ENCODE data around the gene MEA1.
"Not testable (repeated sequence)": the region's sequence is repeated elsewhere in the genome, so short reads cannot be mapped to it uniquely, and the experiment has no call there.

MEA1 gene

DNA sequence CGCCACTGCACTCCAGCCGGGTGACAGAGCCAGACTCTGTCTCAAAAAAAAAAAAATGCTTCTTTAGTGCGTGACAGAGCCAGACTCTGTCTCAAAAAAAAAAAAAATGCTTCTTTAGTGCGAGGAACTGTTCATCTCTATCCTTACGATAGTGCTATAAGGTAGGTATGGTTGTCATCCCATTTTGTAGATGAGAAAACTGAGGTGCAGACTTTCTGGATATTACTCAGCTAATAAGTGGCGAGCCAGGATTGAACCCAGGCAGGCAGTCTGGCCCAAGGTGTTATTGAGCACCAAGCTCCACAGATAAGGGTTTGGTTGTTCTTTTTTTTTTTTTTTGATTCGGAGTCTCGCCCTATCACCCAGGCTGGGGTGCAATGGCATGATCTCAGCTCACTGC is 11.9 kb downstream of the MEA1 start:
- Histone ChIP-seq H3K36me3 (ENCODE audit: control insufficient read depth, low read depth, low read length) (peaks cover 5% of the 10 kb centered on the region), H3K4me1 (ENCODE audit: control insufficient read depth, low read depth, low read length) (no peaks in the 10 kb centered on the region), H3K9ac (ENCODE audit: low read length) (no peak overlapping the region), H3K4me3 (ENCODE audit: low read length) (no peak overlapping the region), H3K27me3 (ENCODE audit: control insufficient read depth, insufficient read depth, low read length) (no peaks in the 10 kb centered on the region), H3K27ac (ENCODE audit: low read length) (no peak overlapping the region), H3K9me3 (ENCODE audit: control insufficient read depth, low read depth, low read length) (no peaks in the 10 kb centered on the region)

DNA sequence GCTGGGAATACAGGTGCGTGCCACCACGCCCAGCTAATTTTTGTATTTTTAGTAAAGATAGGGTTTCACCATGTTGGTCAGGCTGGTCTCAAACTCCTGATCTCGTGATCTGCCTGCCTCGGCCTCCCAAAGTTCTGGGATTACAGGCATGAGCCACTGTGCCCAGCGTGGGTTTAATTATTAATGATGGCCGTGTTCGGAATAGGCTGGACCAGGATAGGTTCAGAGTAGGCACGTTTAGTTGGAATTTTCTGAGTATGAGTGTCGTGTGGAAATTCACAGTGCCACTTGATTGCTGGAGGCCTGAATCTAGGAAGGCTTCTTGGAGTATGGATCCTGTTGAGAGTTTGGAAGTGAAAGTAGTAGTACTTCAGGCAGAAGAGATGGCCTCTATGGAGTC is 15.5 kb downstream of the MEA1 start:
- not testable (repeated sequence) for H3K9me3 ChIP-seq (ENCODE audit: control insufficient read depth, low read depth, low read length); H3K27ac ChIP-seq (ENCODE audit: low read length); H3K4me3 ChIP-seq (ENCODE audit: low read length); H3K27me3 ChIP-seq (ENCODE audit: control insufficient read depth, insufficient read depth, low read length); H3K36me3 ChIP-seq (ENCODE audit: control insufficient read depth, low read depth, low read length); H3K9ac ChIP-seq (ENCODE audit: low read length); H3K4me1 ChIP-seq (ENCODE audit: control insufficient read depth, low read depth, low read length)

DNA sequence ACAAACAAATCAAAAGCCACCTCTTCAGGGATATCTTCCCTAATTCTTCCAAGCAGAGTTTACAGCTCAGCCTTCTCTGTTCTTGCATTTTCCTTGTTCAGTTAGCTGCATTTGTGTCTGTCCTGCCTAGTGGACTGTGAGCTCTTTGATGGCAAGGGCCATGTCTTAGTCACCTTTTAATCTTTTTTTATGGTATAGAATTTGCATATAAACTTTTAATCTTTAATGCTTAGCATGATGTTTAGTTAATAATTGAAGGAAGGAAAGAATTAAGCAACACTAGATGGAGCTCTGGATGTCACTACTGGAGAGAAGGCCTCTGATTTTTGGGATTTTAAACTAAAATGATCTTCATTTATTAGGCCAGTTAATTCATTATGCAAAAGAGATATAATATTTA is 17.2 kb downstream of the MEA1 start:
- no peak overlapping the region for H3K27ac ChIP-seq (ENCODE audit: low read length)
- no peak overlapping the region for H3K9ac ChIP-seq (ENCODE audit: low read length)
- no peak overlapping the region for H3K4me3 ChIP-seq (ENCODE audit: low read length)
- H3K36me3 ChIP-seq (ENCODE audit: control insufficient read depth, low read depth, low read length) = peaks cover 3% of the 10 kb centered on the region
- H3K9me3 ChIP-seq (ENCODE audit: control insufficient read depth, low read depth, low read length) = no peaks in the 10 kb centered on the region
- H3K27me3 ChIP-seq (ENCODE audit: control insufficient read depth, insufficient read depth, low read length) = no peaks in the 10 kb centered on the region
- no peaks in the 10 kb centered on the region for H3K4me1 ChIP-seq (ENCODE audit: control insufficient read depth, low read depth, low read length)

DNA sequence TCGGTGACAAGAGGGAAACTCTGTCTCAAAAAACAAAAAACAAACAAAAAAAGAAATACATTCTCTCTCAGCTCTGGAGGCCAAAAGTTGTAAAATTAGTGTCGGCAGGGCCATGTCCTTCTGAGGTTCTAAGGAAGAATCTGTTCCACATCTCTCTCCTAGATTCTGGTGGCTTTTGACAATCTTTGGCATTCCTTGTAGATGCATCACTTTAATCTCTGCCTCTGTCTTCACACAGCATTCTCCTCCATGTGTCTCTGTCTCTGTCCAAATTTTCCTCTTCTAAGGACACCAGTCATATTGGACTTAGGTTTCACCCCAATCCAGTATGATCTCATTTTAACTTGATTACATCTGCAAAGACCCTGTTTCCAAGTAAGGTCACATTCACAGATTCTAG is 20.3 kb downstream of the MEA1 start:
- peaks cover 18% of the 10 kb centered on the region for H3K36me3 ChIP-seq (ENCODE audit: control insufficient read depth, low read depth, low read length)
- H3K27me3 ChIP-seq (ENCODE audit: control insufficient read depth, insufficient read depth, low read length) = no peaks in the 10 kb centered on the region
- H3K4me1 ChIP-seq (ENCODE audit: control insufficient read depth, low read depth, low read length) = no peaks in the 10 kb centered on the region
- no peak overlapping the region for H3K4me3 ChIP-seq (ENCODE audit: low read length)
- no peak overlapping the region for H3K27ac ChIP-seq (ENCODE audit: low read length)
- no peaks in the 10 kb centered on the region for H3K9me3 ChIP-seq (ENCODE audit: control insufficient read depth, low read depth, low read length)
- H3K9ac ChIP-seq (ENCODE audit: low read length) = no peak overlapping the region

DNA sequence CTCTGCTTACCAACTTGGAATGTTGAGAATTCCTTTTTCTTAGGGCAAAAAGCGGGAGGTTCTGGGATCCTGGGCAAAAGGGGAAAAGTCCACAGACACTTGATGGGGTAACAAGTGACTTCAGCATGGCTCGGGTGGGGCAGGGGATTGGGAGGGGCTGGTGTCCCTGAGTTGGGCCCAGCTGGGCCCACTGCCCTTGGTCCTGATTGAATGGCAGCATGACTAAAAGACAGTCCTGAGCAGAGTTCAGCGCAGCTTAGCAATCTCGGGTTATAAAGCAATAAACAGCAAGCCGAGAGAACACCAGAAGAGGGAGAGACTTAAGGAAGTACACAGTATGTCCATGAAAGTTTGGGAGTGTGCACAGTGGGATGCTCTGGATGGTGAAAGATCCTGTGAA is 23.8 kb downstream of the MEA1 start:
- no peak overlapping the region for H3K27ac ChIP-seq (ENCODE audit: low read length)
- H3K27me3 ChIP-seq (ENCODE audit: control insufficient read depth, insufficient read depth, low read length) = no peaks in the 10 kb centered on the region
- H3K9me3 ChIP-seq (ENCODE audit: control insufficient read depth, low read depth, low read length) = no peaks in the 10 kb centered on the region
- no peak overlapping the region for H3K4me3 ChIP-seq (ENCODE audit: low read length)
- no peak overlapping the region for H3K9ac ChIP-seq (ENCODE audit: low read length)
- no peaks in the 10 kb centered on the region for H3K4me1 ChIP-seq (ENCODE audit: control insufficient read depth, low read depth, low read length)
- peaks cover 18% of the 10 kb centered on the region for H3K36me3 ChIP-seq (ENCODE audit: control insufficient read depth, low read depth, low read length)

DNA sequence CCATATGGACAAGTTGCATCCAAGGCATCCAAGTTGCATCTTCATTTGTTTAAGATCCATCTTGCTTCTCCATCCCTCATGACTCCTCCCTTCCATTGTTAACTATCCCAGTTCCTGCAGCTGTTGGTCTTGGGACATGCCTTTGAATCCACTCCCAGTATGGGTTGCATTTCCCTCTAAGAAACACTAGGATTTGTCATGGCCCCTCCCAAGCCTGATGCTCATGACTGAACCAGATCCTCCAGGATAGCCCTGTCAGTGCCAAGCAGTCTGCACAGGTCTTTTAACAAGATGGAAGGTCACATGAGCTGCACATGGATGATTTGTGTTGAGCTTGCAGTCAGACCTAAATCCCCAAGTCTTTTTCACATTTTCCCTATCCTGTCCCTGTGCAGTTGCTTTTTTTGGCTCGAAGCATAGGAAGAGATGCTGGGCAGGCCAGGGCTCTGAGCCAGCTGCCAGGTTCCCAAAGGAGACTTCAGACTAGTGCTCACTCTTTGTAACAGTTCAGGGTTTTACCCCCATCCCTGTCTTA is 25.2 kb downstream of the MEA1 start:
- Histone ChIP-seq H3K4me1 (ENCODE audit: control insufficient read depth, low read depth, low read length) (no peaks in the 10 kb centered on the region), H3K9ac (ENCODE audit: low read length) (no peak overlapping the region), H3K9me3 (ENCODE audit: control insufficient read depth, low read depth, low read length) (no peaks in the 10 kb centered on the region), H3K27ac (ENCODE audit: low read length) (no peak overlapping the region), H3K36me3 (ENCODE audit: control insufficient read depth, low read depth, low read length) (peaks cover 18% of the 10 kb centered on the region), H3K27me3 (ENCODE audit: control insufficient read depth, insufficient read depth, low read length) (no peaks in the 10 kb centered on the region), H3K4me3 (ENCODE audit: low read length) (no peak overlapping the region)

DNA sequence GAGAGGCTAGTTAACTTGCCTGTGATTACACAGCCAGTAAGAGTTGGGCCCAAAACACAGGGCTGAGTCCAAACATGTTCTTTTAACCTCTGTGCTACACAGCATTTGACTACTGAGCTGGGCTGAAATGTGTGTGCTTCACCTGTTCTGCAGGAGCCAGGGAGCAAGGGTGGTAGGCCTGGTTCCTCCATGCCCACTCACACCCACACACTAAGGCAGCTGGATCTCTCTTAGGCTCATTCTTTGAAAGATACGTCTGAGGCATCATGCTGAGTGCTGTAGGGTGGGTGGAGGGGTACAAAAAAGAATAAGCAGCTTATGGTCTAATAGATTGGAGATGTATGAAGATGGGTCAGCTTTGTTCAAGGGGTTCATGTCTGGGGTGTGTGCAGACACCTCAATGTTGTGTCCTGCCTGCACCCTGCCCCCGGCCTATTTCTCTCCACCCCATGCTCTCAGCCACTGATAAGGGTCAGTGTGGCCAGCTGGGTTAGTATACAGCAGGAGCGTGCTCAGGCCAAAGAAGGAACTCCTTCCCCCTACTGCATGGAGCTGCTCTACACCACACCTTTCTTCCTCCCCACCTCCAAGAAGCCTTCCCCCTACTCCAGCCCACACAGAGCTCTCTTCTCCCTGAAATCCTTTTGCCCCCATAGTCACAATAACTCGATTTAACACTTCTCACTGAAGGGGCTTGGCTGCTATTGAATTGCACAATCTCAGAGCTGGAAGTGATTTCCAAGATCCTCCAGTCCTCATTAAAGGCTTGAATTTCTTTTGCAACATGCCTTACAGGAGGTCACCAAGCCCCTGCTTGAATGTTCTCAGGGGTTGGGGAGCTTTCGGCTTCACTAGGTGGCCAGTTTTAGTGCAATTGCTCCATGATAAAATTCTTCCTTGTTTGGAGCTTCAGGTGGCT is 26.0 kb downstream of the MEA1 start:
- Histone ChIP-seq H3K27ac (ENCODE audit: low read length) (no peak overlapping the region), H3K9me3 (ENCODE audit: control insufficient read depth, low read depth, low read length) (no peaks in the 10 kb centered on the region), H3K36me3 (ENCODE audit: control insufficient read depth, low read depth, low read length) (peaks cover 18% of the 10 kb centered on the region), H3K4me1 (ENCODE audit: control insufficient read depth, low read depth, low read length) (no peaks in the 10 kb centered on the region), H3K9ac (ENCODE audit: low read length) (no peak overlapping the region), H3K4me3 (ENCODE audit: low read length) (no peak overlapping the region), H3K27me3 (ENCODE audit: control insufficient read depth, insufficient read depth, low read length) (no peaks in the 10 kb centered on the region)

DNA sequence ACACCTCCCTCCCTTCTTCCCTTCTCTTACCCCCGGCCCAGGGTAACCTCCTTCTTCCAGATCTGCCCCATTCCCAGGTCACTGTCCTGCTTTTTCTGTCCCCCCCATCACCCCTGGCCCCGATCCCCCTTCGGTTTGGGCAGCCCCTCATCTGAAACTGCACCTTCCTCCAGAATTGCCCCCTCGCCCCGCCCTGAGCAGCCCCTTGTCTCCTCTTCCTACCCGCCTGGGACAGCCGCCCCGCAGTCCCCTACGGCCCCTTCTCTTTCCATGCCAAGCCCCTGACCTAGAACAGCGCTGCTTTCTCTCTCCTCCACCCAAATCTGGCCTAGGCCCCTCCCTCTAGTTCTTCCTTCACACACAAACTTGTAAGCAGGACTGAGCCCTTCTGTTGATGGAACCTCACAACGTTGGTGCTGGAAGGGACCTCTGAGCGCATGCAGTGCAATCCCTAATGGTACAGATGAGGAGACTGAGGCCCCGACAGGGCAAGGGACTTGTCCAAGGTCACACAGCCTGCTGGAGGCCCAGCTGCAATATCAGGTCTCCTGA is 28.7 kb downstream of the MEA1 start:
- Histone ChIP-seq H3K9me3 (ENCODE audit: control insufficient read depth, low read depth, low read length) (no peaks in the 10 kb centered on the region), H3K9ac (ENCODE audit: low read length) (peak overlapping the region; percentile 70), H3K4me1 (ENCODE audit: control insufficient read depth, low read depth, low read length) (no peaks in the 10 kb centered on the region), H3K27me3 (ENCODE audit: control insufficient read depth, insufficient read depth, low read length) (no peaks in the 10 kb centered on the region), H3K4me3 (ENCODE audit: low read length) (peak overlapping the region; percentile 79), H3K36me3 (ENCODE audit: control insufficient read depth, low read depth, low read length) (peaks cover 9% of the 10 kb centered on the region), H3K27ac (ENCODE audit: low read length) (no peak overlapping the region)

DNA sequence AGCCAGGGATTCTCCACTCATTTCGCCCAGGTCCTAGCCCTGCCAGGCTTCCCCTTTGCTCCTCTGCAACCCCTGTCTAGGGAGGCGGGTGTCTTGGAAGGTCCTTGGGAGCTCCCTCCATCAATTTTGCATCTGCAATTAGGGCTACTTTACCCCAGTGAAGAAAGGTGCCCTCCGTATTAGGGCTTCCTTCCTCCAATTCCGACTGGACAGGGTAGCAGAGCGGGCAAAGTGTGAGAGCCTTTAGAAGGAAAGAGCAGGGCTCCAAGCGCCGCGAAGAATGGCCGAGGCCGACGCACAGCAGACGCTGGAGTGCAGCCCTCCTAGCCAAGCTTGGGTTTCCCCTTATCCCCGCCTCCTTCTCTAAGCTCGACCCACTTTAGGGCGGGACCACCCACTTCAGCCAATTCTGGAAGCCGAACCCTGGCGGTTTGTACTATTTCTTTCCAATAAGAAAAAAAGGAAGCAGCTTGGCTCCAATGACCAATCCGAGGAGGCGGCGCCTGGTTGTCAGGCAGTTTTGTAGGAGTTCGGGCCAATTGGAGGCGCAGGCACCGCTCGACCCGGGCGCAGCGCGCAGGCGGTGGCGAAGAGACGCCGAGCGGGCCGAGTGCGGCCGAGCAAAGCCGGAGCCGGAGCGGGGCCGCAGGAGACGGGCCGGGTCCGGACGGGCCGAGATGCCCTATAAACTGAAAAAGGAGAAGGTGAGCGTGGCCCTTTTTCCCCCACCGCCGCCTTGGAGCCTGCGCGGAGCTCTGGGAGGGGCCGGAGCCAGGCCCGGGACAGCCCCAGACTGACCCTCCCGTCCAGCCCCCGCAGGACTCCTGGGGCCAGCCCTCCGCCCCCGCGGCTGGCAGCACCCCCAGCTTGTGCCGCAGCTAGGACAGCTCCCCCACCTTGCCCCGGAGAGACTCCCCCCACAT is 29.5 kb downstream of the MEA1 start, which contains the start of gene PPP2R5D:
PPP2R5D (plus strand) TSS at position 570 of the 923 bp plus-strand sequence; CDS start at position 678, 108 bp downstream.
- H3K9me3 ChIP-seq (ENCODE audit: control insufficient read depth, low read depth, low read length) = no peaks in the 10 kb centered on the region
- peak within 1 kb of the TSS; percentile 70 for H3K9ac ChIP-seq (ENCODE audit: low read length)
- peak within 1 kb of the TSS; percentile 79 for H3K4me3 ChIP-seq (ENCODE audit: low read length)
- H3K27ac ChIP-seq (ENCODE audit: low read length) = peak within 1 kb of the TSS; percentile 82
- peaks cover 1% of the 10 kb centered on the region for H3K36me3 ChIP-seq (ENCODE audit: control insufficient read depth, low read depth, low read length)
- H3K27me3 ChIP-seq (ENCODE audit: control insufficient read depth, insufficient read depth, low read length) = no peaks in the 10 kb centered on the region
- peaks cover 5% of the 10 kb centered on the region for H3K4me1 ChIP-seq (ENCODE audit: control insufficient read depth, low read depth, low read length)

DNA sequence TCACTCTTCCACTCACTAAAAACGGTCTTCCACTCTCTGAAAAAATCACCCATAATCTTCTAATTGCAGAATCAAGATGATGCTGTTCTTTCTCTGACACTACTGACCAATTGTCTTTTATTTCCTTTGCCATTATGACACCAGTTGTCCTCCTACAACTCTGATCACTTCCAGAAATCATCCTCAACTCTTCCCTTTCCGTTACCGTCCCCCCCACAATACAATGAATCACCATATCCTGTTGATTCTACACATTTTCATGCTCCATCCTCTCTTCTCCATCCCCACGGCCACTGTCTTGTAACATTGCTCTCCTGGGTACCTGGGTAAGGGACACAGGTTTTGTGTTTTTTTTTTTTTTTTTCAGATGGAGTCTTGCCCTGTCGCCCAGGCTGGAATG is 31.9 kb downstream of the MEA1 start:
- H3K9ac ChIP-seq (ENCODE audit: low read length) = no peak overlapping the region
- H3K4me1 ChIP-seq (ENCODE audit: control insufficient read depth, low read depth, low read length) = peaks cover 5% of the 10 kb centered on the region
- H3K27ac ChIP-seq (ENCODE audit: low read length) = no peak overlapping the region
- no peak overlapping the region for H3K4me3 ChIP-seq (ENCODE audit: low read length)
- H3K27me3 ChIP-seq (ENCODE audit: control insufficient read depth, insufficient read depth, low read length) = no peaks in the 10 kb centered on the region
- H3K36me3 ChIP-seq (ENCODE audit: control insufficient read depth, low read depth, low read length) = no peaks in the 10 kb centered on the region
- no peaks in the 10 kb centered on the region for H3K9me3 ChIP-seq (ENCODE audit: control insufficient read depth, low read depth, low read length)

DNA sequence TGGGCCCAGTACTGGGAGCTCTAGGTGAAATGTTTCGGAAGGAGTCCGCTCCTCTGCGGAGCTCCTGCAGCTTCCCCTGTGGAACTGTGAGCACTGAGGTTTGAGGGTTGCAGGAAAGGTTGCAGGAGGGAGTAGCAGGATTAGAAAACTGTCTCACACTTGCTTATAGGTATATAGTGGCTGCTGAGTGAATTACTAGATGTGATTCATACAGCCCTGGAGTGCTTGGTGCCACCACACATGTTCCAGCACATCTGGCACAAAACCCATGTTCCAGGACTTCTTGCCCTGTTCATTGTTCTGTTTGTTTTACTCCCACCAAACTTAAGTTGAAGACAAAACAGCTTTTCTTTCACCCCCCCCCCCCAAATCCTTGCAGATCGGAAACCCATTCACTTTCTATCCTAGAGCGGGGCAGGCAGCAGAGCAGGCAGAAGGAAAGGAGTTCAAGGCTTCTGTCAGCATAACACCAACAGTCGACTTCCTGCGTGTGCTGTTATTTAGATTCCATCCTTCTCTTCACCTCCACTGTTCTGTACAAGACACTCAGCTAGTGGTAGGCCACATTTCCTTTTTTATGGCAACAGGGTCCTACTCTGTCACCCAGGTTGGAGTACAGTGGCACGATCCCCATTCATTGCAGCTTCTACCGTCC is 34.1 kb downstream of the MEA1 start:
- peaks cover 5% of the 10 kb centered on the region for H3K4me1 ChIP-seq (ENCODE audit: control insufficient read depth, low read depth, low read length)
- H3K36me3 ChIP-seq (ENCODE audit: control insufficient read depth, low read depth, low read length) = no peaks in the 10 kb centered on the region
- H3K27ac ChIP-seq (ENCODE audit: low read length) = peak overlapping the region; percentile 16
- H3K4me3 ChIP-seq (ENCODE audit: low read length) = peak overlapping the region; percentile 61
- H3K9me3 ChIP-seq (ENCODE audit: control insufficient read depth, low read depth, low read length) = no peaks in the 10 kb centered on the region
- no peaks in the 10 kb centered on the region for H3K27me3 ChIP-seq (ENCODE audit: control insufficient read depth, insufficient read depth, low read length)
- H3K9ac ChIP-seq (ENCODE audit: low read length) = peak overlapping the region; percentile 50

Data from iPS-18a (cell line).